Activated CD8-positive, alpha-beta memory T cell treated with anti-CD3 and anti-CD28 coated beads for 48 hours (primary cell): ENCODE measurements around the gene BCAR1.
"Not testable (repeated sequence)": the region's sequence is repeated elsewhere in the genome, so short reads cannot be mapped to it uniquely, and the experiment has no call there.

Experiments
- DNase-seq, 3 experiments: peaks; one replicate each; pipeline ENCODE4 v3.0.0-alpha.2; 2020; ENCODE audit warnings: low read depth in 2 of 3, low spot score in 2 of 3

Gene BCAR1, protein sequence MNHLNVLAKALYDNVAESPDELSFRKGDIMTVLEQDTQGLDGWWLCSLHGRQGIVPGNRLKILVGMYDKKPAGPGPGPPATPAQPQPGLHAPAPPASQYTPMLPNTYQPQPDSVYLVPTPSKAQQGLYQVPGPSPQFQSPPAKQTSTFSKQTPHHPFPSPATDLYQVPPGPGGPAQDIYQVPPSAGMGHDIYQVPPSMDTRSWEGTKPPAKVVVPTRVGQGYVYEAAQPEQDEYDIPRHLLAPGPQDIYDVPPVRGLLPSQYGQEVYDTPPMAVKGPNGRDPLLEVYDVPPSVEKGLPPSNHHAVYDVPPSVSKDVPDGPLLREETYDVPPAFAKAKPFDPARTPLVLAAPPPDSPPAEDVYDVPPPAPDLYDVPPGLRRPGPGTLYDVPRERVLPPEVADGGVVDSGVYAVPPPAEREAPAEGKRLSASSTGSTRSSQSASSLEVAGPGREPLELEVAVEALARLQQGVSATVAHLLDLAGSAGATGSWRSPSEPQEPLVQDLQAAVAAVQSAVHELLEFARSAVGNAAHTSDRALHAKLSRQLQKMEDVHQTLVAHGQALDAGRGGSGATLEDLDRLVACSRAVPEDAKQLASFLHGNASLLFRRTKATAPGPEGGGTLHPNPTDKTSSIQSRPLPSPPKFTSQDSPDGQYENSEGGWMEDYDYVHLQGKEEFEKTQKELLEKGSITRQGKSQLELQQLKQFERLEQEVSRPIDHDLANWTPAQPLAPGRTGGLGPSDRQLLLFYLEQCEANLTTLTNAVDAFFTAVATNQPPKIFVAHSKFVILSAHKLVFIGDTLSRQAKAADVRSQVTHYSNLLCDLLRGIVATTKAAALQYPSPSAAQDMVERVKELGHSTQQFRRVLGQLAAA

DNA sequence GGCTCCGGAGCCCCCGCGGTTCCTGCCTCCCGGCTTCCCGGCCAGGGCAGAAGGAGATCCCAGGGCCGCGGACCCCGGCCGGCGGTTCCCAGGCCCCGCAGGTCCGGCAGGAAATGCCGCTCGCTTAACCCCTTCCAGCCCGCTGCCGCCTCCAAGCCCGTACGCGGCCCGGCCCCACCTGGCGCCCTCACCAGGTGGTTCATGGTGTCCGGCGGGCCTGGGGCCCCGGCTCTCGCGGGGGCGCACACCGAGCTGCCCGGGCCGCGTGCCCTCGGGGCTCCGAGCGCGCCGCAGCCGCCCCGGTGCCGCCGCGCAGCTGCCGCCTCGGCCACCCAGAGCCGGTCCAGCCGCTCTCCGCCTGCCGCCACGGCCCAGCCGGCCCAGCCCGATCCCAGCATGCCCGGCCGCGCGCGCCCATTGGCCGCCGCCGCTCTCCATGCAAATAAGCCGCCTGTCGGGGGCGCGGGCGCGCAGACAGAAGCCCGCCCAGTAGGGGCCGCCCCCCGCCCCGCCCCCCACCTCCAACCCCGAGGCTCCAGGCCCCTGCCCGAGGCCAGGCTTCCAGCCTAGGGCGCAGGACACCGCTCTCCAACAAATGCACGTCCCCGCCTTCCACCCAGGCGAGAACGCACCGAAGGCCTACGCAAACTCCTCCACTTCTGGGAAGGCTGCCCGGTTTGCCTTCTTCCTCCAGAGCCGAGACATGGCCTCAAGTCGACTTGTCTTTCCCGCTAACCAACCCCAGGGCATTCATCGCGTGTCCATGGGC lies at the start of gene BCAR1:
Gene BCAR1 (minus strand): TSS at position 345 of the 769 bp plus-strand sequence. CDS start 142 bp downstream, at position 203.
- DNase-seq = no peak

DNA sequence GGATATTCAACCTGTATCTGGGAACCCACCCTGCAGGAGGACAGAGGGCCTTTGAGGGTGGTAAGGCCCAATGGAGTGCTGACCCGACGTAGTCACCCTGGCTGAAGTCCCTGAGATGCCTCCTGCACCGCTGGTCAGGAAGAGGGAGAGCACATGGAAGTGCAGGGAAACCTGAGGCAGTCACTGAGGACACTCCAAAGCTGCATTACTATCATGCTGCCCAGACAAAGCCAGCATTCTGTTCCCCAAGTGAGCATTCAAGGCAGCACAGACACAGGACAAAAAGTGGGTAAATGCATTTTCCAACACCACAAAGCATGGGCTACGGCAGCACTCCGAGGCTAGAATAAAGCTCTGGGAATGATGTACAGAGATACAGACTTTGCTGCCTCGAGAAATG lies 46.8 kb upstream of the BCAR1 start:
- DNase-seq = no peak

DNA sequence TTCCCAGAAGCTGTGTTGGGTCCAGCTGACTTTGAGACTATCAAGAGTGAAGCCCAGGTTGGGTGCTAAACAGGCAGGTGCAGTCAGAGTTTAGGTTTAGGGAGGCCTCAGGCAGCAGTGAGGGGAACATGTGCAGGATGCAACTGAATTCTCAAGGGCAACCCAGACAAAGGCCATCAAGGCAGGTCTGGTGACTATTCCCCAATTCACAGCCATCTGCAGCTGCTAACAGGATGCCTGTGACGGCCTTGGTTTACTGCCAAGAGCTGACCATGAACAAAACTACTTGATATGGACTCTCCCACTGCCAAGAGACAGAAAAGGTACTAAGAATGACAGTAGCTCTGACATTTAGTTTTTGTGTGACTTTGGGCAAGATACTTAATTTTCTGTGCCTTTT lies 45.2 kb upstream of the BCAR1 start:
- no peak for DNase-seq

DNA sequence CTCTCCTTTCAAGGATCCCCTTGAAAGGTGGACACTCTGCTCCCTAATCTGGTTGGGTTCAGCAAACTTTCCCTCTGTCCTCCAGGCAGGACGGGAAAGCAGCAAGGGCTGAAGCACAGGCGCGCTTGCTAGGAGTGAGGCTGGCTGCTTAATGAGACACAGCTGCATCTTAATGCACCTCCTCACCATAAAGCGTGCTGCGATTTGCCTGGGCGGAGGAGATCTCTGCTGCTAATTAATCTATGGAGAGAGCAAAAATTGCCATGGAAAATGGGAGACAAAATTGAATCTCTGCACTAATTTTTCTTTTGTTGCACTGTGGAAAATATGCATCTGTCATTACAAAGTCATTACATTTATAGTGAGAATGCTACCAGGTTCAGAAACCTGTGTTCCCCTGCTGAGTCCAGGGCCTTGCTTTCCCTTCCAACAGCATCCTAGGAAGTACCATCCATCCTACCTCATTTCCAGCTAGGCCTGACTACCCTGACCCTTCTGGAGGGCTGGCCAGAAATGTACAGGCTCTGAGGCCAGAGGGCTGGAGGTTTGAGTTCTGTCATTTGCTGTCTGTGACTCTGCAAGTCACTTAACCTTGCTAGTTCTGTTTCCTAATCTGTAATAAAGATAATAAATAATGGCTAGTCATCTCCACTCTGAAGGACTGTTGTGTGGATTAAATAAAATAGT lies 43.5 kb upstream of the BCAR1 start:
- DNase-seq = no peak

DNA sequence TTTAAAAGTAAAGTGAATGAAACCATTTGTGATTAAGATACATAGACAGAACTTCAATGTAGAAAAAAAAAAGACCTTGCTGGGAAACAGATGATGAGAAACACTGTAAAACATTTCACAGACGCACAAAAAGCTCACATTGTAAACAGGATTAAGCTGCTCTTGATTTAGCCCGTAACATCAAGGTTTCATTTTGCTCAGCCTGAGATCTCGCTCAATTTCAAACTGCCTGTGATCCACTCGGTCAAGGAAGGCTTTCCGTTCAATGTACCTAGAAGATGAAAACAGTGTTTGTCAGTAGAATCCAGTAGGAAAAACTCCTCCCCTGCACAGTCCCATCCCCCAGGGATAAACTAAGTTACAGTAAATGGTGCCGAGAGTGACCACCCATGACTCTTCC lies 42.3 kb upstream of the BCAR1 start:
- DNase-seq = no peak

DNA sequence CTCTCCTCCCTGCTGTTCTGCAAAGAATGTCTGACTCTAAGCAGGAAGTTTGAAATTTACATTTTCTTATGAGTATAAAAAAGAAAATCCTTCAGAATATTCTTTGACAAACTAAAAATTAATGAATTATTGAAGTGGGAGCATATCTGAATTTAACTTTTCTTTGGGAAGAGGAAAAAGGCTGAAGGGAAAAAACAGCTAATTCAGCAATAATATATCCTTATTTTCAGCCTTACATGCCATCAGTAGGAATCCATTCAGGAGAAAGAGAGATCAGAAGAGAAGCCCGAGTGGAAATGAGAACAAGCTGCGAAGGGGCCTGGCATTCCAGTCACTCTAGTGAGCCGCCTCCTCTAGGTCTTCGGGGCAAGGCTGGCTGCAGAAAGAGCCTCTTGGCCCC lies 41.7 kb upstream of the BCAR1 start:
- no peak for DNase-seq

DNA sequence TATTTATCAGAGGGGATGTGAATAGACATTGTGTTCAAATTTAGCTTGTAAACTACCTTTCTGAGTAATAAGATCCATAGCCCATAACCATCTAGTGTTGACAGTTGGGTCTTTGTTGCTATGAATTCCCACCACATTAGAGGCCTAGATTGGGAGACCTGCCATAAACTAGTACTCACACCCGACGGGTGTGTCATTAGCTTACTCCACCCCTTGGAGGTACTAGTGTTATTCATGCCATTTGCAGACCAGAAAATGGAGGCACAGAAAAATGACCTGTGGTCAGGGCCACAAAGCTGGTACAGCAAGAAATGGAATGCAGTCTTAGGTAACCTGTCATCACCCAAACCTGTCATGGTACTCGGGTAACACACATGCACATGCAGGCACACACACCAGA lies 41.3 kb upstream of the BCAR1 start:
- no peak for DNase-seq

DNA sequence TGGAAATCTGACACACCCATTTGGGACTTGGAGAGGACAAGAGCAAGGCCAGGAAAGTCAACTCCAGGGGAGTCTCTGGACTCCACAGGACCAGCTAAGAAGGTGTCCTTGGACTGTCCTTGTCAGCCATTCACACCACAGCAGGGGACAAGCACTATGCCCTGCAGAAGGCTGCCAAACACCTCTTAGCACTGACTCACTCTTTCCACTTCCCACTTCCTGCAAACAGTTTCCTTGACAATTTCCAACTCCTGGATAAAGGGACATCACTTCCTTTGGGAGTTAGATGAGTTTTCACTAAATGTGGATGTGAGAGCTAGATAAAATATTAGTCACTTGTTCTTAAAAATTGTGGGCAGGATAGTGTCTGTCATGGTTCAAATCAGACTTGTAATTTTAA lies 37.8 kb upstream of the BCAR1 start:
- no peak for DNase-seq

DNA sequence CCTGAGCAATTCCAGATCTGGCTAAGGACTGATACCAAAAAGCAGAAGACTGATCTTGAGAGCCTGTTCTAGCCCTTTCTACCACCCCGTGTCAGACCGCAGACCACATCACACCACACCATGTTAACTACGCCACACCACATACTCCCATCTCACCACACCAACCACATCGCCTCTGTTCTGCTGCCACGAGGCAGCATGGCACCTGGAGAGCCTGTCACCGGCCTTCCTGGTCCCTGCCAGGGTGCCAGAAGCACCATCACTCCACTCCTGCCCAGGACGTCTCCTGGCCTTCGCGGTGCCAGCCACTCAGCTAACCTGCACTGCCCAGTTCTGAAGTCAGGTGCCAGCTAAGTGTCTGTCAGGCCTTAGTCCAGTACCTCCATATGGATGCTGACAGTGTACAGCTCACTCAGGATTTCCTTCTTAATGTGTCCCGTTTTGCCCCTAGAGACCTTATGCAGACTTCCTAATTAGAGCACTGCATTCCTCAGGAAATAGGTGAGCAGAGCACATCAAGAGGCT lies 37.2 kb upstream of the BCAR1 start:
- DNase-seq = peak in 2 of 3 experiments; percentile 35 to 49

DNA sequence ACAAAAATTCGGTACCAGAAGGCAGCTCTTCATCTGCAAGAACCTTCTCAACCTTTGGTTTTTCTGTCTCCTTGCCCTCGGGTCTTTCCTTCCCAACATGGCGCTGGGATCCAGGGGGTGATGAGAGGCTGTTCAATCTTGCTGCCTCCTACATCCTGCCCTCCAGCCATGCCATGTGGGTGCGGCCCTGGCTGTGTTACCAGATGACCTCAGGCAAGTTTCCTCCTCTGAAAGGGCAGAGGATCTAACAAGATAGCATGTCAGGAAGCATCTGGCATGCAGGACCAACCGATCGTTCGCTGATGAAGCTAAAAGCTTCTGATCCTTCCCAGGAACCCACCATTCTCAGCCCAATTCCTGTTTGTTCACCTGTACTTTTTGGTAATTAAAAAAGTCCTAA lies 36.8 kb upstream of the BCAR1 start:
- DNase-seq = no peak

DNA sequence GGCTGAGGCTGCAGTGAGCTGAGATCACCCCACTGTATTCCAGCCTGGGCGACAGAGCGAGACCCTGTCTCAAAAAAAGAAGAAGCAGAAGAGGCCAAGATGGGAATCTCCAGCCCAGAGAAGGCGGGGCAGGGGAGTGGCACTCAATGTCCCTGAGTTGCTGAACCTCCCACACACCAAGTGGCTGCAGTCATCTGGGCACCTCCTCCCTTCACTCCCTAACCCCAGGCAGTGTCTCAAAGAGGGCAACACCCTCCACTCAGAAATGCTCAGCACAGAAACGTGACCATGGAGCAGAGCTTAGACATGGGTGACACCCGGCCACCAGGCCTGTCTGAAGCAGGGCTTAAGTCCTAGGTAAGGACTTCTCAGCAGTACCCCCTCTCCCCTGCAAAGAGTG lies 36.3 kb upstream of the BCAR1 start:
- no peak for DNase-seq

DNA sequence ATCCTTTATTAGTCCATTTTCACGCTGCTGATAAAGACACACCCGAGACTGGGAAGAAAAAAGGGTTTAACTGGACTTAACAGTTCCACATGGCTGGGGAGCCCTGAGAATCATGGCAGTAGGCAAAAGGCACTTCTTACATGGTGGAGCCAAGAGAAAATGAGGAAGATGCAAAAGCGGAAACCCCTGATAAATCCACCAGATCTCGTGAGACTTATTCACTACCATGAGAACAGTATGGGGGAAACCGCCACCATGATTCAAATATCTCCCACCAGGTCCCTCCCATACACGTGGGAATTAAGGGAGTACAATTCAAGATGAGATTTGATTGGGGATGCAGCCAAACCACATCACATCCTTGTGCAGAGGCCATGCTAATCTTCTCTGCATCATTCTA lies 35.0 kb upstream of the BCAR1 start:
- no peak for DNase-seq

DNA sequence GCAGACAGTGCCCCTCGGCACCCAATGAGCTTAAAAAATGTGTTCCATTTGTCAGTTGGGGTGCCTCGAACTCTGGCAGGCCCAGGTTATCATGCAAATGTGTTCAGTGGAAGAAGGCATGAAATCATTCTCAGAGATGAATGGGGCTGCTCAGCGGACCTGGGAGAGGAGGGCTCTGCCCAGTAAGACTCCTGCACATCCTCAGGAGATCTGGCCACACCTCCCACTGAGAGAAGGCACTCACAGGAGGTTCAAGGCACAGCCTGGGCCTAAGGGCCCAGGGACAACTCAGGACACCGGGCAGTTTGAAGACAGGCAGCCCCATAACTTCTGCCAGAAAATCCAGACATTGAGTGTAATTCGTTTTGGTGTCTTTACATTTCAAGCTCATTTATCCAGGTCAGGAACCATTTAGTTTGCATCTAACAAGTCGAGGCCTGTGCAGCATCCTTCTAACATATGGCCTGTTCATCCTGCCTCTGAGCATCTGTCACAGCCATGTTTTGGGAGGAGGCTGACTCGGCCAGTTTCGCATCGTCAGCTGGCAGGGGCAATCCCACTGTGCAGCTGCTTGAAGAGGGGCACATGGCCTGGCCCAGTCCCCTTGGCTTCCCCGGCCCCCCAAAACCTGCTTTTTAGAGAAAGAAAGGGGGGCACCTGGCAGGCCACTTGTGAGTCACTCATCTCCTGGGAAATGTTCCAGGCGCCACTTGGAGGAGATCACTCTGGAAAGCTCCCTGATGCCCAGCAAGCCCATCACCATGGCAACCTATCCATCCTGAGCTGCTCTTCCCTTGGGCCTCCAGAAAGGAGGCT lies 31.2 kb upstream of the BCAR1 start:
- no peak for DNase-seq

DNA sequence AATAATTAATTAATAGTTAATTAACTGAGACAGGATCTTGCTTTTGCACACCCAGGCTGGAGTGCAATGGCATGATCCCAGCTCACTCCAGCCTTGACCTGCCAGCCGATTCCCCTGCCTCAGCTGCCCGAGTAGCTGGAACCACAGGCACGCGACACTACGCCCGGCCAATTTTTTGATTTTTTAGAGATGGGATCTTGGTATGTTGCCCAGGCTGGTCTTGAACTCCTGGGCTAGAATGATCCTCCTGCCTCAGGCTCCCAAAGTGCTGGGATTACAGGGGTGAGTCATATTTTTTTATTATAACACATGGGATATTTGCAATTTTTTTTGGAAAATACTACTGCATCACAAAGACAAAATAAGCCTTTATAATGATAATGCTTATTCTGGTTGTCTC lies 30.4 kb upstream of the BCAR1 start:
- no peak for DNase-seq

DNA sequence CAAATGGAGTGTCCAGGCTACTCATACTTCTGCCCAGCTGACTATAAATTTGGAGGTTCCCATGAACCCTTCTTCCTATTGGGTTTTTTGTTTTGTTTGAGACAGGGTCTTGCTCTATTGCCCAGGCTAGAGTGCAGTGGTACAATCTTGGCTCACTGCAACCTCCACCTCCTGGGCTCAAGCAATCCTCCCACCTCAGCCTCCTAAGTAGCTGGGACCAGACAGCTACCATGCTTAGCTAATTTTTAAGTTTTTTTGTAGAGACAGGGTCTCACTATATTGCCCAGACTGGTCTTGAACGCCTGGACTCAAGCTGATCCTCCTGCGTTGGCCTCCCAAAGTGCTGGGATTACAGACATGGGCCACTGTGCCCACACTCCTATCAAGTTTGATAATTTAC lies 29.6 kb upstream of the BCAR1 start:
- not testable (repeated sequence) for DNase-seq

DNA sequence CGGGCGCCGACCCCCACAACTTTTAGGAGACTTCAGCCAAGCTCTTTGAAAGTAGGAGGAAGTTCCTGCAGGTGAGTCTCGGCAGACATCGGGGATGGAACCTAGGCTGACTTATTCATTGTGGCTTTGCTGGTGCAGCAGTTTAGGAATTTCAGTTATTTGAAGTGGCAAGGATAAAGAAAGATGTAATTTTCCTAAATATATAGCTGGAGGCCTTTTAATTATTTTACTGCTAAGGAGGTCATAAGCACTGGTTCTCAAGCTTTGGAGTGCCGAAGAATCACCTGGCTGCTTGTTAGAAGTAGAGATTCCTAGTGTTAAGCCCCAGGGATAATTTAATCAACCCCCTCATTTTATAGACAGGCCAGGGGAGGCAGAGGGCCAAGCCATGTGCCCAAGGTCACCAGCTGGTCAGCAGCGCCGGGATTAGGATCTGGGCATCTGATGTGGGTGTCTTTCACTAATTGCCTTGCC lies 28.9 kb upstream of the BCAR1 start:
- no peak for DNase-seq

DNA sequence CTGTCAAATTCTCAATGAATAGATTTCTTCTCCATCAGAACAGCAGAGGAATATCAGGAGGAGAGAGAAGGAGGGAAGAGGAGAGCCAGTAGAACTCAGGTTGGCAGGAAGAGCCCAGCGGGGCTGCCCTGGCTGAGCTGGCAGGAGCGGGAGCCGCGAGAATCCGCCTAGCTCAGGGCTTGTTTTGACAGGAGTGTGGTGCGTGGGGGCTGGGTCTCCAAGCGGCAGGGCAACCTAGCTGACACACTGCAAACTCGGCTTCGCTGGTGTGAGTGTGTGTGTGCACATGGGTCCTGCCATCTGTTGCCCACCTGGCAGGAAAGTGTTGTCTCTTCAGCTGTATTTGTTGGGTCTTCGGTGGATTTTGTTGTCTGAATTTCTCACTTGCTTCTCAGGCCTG lies 27.9 kb upstream of the BCAR1 start:
- no peak for DNase-seq

DNA sequence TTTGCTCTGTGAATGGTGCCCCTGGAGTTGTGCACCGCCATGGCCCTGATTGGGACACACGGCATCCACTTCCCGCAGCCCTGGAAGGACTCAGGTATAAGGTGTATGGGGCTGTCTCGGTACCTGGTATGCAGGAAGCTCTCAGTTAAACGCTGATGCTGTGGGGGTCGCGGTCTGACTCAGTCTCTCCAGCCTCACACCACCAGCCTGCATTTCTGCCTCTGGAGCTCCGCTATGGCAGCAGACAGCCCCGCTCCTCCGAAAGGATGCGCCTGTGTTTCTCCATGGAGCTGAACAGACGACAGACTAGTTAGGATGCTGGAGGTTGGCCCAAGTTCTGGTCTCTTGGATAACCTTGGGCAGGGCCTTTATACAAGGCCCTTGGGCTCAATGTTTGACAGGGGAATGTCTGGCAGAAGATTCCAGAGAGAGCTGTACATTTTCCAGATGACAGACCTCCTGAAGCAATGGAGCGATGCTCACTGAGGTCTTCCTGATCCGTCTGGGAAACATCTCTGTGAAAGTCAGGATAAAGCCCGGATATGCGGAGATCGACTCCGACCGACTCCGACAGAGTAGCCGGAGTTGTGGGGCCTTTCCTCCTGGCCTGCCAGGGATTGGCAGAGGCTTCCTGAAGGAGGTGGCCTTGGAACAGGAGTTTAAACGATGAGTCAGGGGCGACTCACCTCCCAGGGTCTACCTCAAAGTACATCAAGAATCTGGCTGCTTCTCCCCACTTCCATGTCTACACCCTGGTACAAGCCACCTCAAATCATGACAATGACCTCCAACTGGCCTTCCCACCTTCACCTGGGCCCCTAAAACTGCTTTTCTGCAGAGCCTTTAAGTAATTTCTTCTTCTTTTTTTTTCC lies 21.9 kb upstream of the BCAR1 start:
- no peak for DNase-seq

DNA sequence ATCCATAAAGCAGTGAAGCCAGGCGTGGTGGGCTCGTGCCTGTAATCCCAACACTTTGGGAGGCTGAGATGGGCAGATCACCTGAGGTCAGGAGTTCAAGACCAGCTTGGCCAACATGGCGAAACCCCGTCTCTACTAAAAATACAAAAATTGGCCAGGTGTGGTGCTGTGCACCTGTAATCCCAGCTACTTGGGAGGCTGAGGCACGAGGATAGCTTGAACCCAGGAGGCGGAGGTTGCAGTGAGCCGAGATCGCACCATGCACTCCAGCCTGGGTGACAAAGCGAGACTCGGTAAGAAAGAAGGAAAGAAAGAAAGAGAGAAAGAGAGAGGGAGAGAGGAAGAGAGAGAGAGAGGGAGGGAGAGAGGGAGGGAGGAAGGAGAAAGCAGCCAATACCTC lies 21.2 kb upstream of the BCAR1 start:
- DNase-seq = not testable (repeated sequence)
